ENCODE results near the gene SAA2.
"Not testable (repeated sequence)": the region's sequence is repeated elsewhere in the genome, so short reads cannot be mapped to it uniquely, and the experiment has no call there.

The SAA2 gene

DNA sequence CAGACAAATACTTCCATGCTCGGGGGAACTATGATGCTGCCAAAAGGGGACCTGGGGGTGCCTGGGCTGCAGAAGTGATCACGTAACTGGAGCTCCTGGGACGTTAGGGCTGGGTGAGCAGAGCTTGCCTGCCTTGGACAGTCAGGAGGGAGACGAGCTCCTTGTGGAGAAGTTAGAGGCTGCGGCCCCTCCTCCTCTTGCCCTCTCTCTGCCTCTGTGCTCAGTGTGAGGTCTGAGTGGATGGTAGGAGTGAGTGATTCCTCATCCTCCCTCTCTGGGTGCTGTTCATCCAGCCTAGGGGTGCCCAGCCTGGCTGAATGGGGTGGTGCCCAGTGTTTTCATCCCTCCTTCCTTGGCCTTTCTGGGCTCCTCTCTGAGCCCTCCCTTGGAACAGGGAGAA is 20.8 kb upstream of the SAA2 start:
- H3K4me1 ChIP-seq (ENCODE audit: control insufficient read depth in 5 of 5, insufficient read depth in 5 of 5, low read length in 5 of 5); H3K9me3 ChIP-seq (ENCODE audit: control insufficient read depth in 5 of 5, low read length in 5 of 5); H3K27me3 ChIP-seq (ENCODE audit: control insufficient read depth in 5 of 5, insufficient read depth in 4 of 5, low read length in 5 of 5); H3K36me3 ChIP-seq (ENCODE audit: control insufficient read depth in 5 of 5, insufficient read depth in 5 of 5, low read length in 5 of 5); H3K4me3 ChIP-seq (ENCODE audit: low read depth in 1 of 5, low read length in 5 of 5); H3K27ac ChIP-seq (ENCODE audit: low read depth, low read length); H3K9ac ChIP-seq (ENCODE audit: low read length in 5 of 5): not testable (repeated sequence)

DNA sequence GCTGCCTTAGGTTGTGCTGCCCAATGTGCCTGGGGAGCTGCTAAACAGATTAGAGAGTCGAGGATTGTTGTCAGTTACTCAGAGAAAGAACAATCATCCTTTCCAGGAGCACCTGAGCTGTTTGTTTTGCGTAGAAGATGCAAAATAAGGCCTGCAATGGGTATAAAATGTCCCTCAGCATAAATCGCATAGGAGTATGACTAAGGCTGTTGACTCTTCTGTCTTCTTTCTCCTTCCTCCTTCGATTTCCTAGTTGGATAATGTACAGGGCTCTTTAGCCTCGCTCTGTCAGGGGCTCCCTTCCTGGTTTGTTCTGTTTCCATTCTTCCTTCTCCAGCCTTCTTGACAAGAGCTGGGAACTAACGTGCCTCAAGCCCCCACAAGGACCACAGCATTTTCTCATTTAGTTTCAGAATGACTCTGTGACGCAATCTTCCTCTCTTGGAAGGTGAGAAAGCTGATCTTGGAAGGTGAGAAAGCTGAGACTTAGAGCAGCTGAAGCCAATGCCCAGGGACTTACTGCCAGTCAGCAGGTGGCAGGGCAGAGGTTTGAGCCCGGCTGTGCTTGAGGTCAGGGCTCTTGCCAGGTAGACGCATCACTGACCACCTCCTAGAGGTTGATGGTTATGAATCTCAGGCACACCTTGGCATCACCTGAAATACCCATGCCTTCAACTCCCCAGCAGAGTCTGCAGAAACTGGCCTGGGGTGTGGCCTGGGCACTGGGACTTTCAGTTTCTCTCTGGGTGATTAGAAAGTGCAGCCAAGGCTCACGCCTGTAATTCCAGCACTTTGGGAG is 19.1 kb upstream of the SAA2 start:
- H3K9ac ChIP-seq (ENCODE audit: low read length in 5 of 5); H3K9me3 ChIP-seq (ENCODE audit: control insufficient read depth in 5 of 5, low read length in 5 of 5); H3K4me1 ChIP-seq (ENCODE audit: control insufficient read depth in 5 of 5, insufficient read depth in 5 of 5, low read length in 5 of 5); H3K27me3 ChIP-seq (ENCODE audit: control insufficient read depth in 5 of 5, insufficient read depth in 4 of 5, low read length in 5 of 5); H3K4me3 ChIP-seq (ENCODE audit: low read depth in 1 of 5, low read length in 5 of 5); H3K27ac ChIP-seq (ENCODE audit: low read depth, low read length); H3K36me3 ChIP-seq (ENCODE audit: control insufficient read depth in 5 of 5, insufficient read depth in 5 of 5, low read length in 5 of 5): not testable (repeated sequence)

GRCh38 chr11:18265949-18266348 is 17.5 kb upstream of the SAA2 start, which contains the start of gene SAA1:
SAA1 (plus strand) TSS chr11:18266264; CDS start chr11:18266888, 624 bp downstream.
- Histone ChIP-seq H3K36me3 (ENCODE audit: control insufficient read depth in 5 of 5, insufficient read depth in 5 of 5, low read length in 5 of 5) (no peaks in the 10 kb centered on the region), H3K9me3 (ENCODE audit: control insufficient read depth in 5 of 5, low read length in 5 of 5) (no peaks in the 10 kb centered on the region), H3K27ac (ENCODE audit: low read depth, low read length) (no peak within 1 kb of the TSS), H3K9ac (ENCODE audit: low read length in 5 of 5) (peak within 1 kb of the TSS in 1 of 5 donors; percentile 6), H3K4me3 (ENCODE audit: low read depth in 1 of 5, low read length in 5 of 5) (no peak within 1 kb of the TSS), H3K4me1 (ENCODE audit: control insufficient read depth in 5 of 5, insufficient read depth in 5 of 5, low read length in 5 of 5) (peaks cover 0 to 9% (median 2%) of the 10 kb centered on the region in 5 donors), H3K27me3 (ENCODE audit: control insufficient read depth in 5 of 5, insufficient read depth in 4 of 5, low read length in 5 of 5) (no peaks in the 10 kb centered on the region)

DNA sequence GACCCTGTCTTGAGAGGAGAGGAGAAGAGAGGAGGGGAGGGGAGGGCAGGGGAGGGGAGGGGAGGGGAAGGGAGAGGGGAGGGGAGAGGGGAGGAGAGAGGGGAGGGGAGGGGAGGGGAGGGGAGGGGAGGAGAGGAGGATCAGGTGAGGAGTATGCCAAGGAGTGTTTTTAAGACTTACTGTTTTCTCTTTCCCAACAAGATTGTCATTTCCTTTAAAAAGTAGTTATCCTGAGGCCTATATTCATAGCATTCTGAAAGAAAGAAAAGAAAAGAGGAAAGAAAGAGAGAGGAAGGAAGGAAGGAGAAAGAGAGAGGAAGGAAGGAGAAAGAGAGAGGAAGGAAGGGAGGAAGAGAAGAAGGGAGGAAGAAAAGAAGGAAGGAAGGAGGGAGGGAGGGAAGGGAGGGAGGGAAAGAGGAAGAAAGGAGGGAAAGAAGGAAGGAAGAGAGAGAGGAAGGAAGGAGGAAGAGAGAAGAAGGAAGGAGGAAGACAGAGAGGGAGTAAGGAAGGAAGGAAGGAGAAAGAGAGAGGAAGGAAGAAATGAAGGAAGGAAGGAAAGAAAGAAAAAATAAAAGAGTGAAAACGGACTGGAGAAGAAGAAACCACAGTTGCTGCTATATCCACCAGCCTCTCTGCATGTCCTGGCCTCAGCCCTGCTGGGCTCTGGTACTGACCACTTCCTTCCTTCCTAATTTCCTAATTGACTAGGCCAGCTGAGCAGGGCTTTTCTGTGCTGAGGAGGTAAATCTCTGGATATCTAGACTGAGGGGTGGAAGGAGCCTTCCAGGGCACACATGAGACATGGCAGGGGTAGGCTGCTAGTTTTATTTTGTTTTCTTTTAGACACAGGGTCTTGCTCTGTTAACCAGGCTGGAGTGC is 16.4 kb upstream of the SAA2 start:
- H3K9ac ChIP-seq (ENCODE audit: low read length in 5 of 5): peak overlapping the region in 1 of 5 donors; percentile 6
- no peaks in the 10 kb centered on the region for H3K9me3 ChIP-seq (ENCODE audit: control insufficient read depth in 5 of 5, low read length in 5 of 5)
- no peaks in the 10 kb centered on the region for H3K27me3 ChIP-seq (ENCODE audit: control insufficient read depth in 5 of 5, insufficient read depth in 4 of 5, low read length in 5 of 5)
- no peak overlapping the region for H3K27ac ChIP-seq (ENCODE audit: low read depth, low read length)
- H3K4me3 ChIP-seq (ENCODE audit: low read depth in 1 of 5, low read length in 5 of 5): no peak overlapping the region
- H3K4me1 ChIP-seq (ENCODE audit: control insufficient read depth in 5 of 5, insufficient read depth in 5 of 5, low read length in 5 of 5): peaks cover 0 to 9% (median 2%) of the 10 kb centered on the region in 5 donors
- no peaks in the 10 kb centered on the region for H3K36me3 ChIP-seq (ENCODE audit: control insufficient read depth in 5 of 5, insufficient read depth in 5 of 5, low read length in 5 of 5)

- Histone ChIP-seq H3K27me3 (ENCODE audit: control insufficient read depth in 5 of 5, insufficient read depth in 4 of 5, low read length in 5 of 5) (no peaks in the 10 kb centered on the region), H3K36me3 (ENCODE audit: control insufficient read depth in 5 of 5, insufficient read depth in 5 of 5, low read length in 5 of 5) (no peaks in the 10 kb centered on the region), H3K4me3 (ENCODE audit: low read depth in 1 of 5, low read length in 5 of 5) (no peak overlapping the region), H3K9me3 (ENCODE audit: control insufficient read depth in 5 of 5, low read length in 5 of 5) (no peaks in the 10 kb centered on the region), H3K9ac (ENCODE audit: low read length in 5 of 5) (no peak overlapping the region), H3K27ac (ENCODE audit: low read depth, low read length) (no peak overlapping the region), H3K4me1 (ENCODE audit: control insufficient read depth in 5 of 5, insufficient read depth in 5 of 5, low read length in 5 of 5) (peaks cover 0 to 13% (median 2%) of the 10 kb centered on the region in 5 donors)
These were observed 15.6 kb upstream of the SAA2 start for GRCh38 chr11:18264035-18264434.

DNA sequence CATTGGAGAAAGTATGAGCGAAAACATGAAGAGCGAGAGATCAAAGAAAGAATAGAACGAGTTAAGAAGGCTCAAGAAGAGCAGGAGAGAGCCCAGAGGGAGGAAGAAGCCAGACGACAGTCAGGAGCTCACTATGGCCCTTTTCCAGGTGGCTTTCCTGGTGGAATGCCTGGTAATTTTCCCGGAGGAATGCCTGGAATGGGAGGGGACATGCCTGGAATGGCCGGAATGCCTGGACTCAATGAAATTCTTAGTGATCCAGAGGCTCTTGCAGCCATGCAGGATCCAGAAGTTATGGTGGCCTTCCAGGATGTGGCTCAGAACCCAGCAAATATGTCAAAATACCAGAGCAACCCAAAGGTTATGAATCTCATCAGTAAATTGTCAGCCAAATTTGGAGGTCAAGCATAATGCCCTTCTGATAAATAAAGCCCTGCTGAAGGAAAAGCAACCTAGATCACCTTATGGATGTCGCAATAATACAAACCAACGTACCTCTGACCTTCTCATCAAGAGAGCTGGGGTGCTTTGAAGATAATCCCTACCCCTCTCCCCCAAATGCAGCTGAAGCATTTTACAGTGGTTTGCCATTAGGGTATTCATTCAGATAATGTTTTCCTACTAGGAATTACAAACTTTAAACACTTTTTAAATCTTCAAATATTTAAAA is 14.3 kb upstream of the SAA2 start:
- H3K9me3 ChIP-seq (ENCODE audit: control insufficient read depth in 5 of 5, low read length in 5 of 5); H3K27me3 ChIP-seq (ENCODE audit: control insufficient read depth in 5 of 5, insufficient read depth in 4 of 5, low read length in 5 of 5); H3K36me3 ChIP-seq (ENCODE audit: control insufficient read depth in 5 of 5, insufficient read depth in 5 of 5, low read length in 5 of 5); H3K4me3 ChIP-seq (ENCODE audit: low read depth in 1 of 5, low read length in 5 of 5); H3K27ac ChIP-seq (ENCODE audit: low read depth, low read length); H3K9ac ChIP-seq (ENCODE audit: low read length in 5 of 5): not testable (repeated sequence)
- H3K4me1 ChIP-seq (ENCODE audit: control insufficient read depth in 5 of 5, insufficient read depth in 5 of 5, low read length in 5 of 5): peaks cover 0 to 15% (median 2%) of the 10 kb centered on the region in 5 donors

DNA sequence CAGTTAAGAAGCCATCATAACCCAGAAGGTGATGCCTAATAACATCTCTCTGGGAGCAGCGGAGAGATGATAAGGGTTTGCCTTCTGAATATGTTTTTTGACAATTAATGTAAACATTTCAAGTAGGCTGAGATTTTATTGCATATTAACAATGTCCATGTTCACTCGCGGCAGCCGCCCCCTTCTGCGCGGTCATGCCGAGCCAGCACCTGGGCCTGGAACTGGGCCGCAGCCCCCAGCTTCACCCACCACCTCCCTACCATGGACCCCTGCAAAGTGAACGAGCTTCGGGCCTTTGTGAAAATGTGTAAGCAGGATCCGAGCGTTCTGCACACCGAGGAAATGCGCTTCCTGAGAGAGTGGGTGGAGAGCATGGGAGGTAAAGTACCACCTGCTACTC is 13.3 kb upstream of the SAA2 start:
- Histone ChIP-seq H3K27me3 (ENCODE audit: control insufficient read depth in 5 of 5, insufficient read depth in 4 of 5, low read length in 5 of 5) (no peaks in the 10 kb centered on the region), H3K9me3 (ENCODE audit: control insufficient read depth in 5 of 5, low read length in 5 of 5) (no peaks in the 10 kb centered on the region), H3K27ac (ENCODE audit: low read depth, low read length) (no peak overlapping the region), H3K4me1 (ENCODE audit: control insufficient read depth in 5 of 5, insufficient read depth in 5 of 5, low read length in 5 of 5) (peaks cover 0 to 15% (median 2%) of the 10 kb centered on the region in 5 donors), H3K36me3 (ENCODE audit: control insufficient read depth in 5 of 5, insufficient read depth in 5 of 5, low read length in 5 of 5) (no peaks in the 10 kb centered on the region), H3K9ac (ENCODE audit: low read length in 5 of 5) (no peak overlapping the region), H3K4me3 (ENCODE audit: low read depth in 1 of 5, low read length in 5 of 5) (no peak overlapping the region)

DNA sequence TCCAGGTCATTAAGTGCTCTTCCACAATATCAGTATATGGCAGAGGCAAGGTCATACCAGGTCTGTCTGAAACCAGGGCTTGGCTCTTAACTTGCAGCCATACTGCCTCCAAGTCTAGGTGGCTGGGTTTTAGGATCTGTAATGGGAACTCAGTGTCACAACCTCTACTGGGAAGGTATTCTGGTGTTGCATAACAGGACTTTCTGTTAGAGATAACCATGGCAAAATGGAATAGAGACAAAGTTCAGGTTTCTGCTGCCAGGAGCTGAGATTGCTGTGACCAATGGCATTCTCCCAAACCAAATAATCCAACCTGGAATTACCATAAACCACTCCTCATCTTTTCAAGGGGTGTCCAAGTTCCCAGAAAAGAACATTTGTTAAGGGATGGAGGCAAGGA is 10.8 kb upstream of the SAA2 start:
- H3K9me3 ChIP-seq (ENCODE audit: control insufficient read depth in 5 of 5, low read length in 5 of 5): no peaks in the 10 kb centered on the region
- H3K4me3 ChIP-seq (ENCODE audit: low read depth in 1 of 5, low read length in 5 of 5): no peak overlapping the region
- peaks cover 0 to 16% (median 3%) of the 10 kb centered on the region in 5 donors for H3K4me1 ChIP-seq (ENCODE audit: control insufficient read depth in 5 of 5, insufficient read depth in 5 of 5, low read length in 5 of 5)
- no peaks in the 10 kb centered on the region for H3K36me3 ChIP-seq (ENCODE audit: control insufficient read depth in 5 of 5, insufficient read depth in 5 of 5, low read length in 5 of 5)
- no peak overlapping the region for H3K27ac ChIP-seq (ENCODE audit: low read depth, low read length)
- H3K27me3 ChIP-seq (ENCODE audit: control insufficient read depth in 5 of 5, insufficient read depth in 4 of 5, low read length in 5 of 5): no peaks in the 10 kb centered on the region
- no peak overlapping the region for H3K9ac ChIP-seq (ENCODE audit: low read length in 5 of 5)

DNA sequence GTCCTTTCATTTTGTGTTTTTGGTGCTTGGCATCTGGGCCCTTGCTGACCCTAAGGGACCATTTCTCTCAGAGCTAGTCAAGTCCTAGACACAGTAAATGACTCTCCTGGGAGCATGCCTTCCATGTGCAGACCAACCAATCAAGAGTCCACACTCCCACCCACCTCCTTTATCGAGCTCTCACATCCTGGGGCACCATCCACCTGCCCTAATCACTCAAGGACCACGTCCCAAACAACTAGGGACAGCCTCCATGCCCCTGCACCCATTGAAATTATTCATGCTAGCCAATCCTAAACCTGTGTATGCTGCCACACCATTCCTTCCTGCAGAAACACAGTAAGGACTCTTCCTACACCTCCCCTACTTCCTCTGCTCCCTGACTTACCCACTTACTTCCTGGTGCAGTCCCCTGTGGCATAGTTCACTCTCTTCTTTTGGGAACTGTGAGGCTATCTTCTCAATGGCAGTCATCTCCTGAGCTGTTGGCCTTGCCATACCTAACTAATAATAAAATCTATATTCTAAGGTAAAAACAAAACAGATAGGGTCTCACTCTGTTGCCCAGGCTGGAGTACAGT is 6.4 kb upstream of the SAA2 start:
- no peaks in the 10 kb centered on the region for H3K9me3 ChIP-seq (ENCODE audit: control insufficient read depth in 5 of 5, low read length in 5 of 5)
- no peak overlapping the region for H3K27ac ChIP-seq (ENCODE audit: low read depth, low read length)

More for the DNA sequence above, 6.4 kb upstream of the SAA2 start:
- H3K36me3 ChIP-seq (ENCODE audit: control insufficient read depth in 5 of 5, insufficient read depth in 5 of 5, low read length in 5 of 5): no peaks in the 10 kb centered on the region
- H3K27me3 ChIP-seq (ENCODE audit: control insufficient read depth in 5 of 5, insufficient read depth in 4 of 5, low read length in 5 of 5): no peaks in the 10 kb centered on the region
- H3K4me1 ChIP-seq (ENCODE audit: control insufficient read depth in 5 of 5, insufficient read depth in 5 of 5, low read length in 5 of 5): peaks cover 0 to 27% (median 13%) of the 10 kb centered on the region in 5 donors
- H3K4me3 ChIP-seq (ENCODE audit: low read depth in 1 of 5, low read length in 5 of 5): no peak overlapping the region
- no peak overlapping the region for H3K9ac ChIP-seq (ENCODE audit: low read length in 5 of 5)

All from subcutaneous abdominal adipose tissue (tissue), 5 donors.